Measurements from ENCODE around the gene KRTAP1-3. TPM values are rescaled to one million over a fixed set of nuclear protein-coding genes. Genes with fewer than 3 reads are reported as not detected.

KRTAP1-3 gene
- total RNA-seq, 3 donors from 2014 or later (not counting 1 experiment from before 2014, with no cell fraction given): not detected

DNA sequence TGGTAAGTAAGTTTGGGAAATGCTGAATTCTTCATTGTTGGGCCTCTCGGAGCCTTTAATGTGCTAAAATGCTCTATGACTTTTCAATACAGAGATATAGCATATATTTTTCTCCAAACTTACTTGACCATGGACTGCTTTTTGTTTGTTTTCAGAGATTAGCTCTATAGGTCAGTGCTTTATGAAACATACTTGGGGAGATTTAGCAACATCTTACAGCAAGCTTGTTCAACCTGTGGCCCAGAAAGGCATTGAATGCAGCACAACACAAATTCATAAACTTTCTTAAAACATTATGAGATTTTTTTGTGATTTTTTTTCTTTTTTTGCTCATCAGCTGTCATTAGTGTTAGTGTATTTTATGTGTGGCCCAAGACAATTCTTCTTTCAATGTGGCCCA is 24.7 kb downstream of the KRTAP1-3 start:
- WGBS (ENCODE audit: insufficient coverage): no CpG with 5 or more reads among the region's 1 CpG
- H3K4me3 ChIP-seq (ENCODE audit: low read length): no peak overlapping the region
- ATAC-seq: no peak
- intact Hi-C loops (cut with micrococcal nuclease): no loop called here
- H3K27ac ChIP-seq (ENCODE audit: low read length): no peak overlapping the region
- DNase-seq: no peak
- Mint-ChIP-seq H3K9me3 (no peaks in the 10 kb centered on the region), H3K4me3 (no peak overlapping the region), H3K27me3 (ENCODE audit: low read depth in 2 of 2) (peaks cover 12 to 17% of the 10 kb centered on the region in 2 donors), H3K36me3 (no peaks in the 10 kb centered on the region), H3K27ac (no peak overlapping the region), H3K4me1 (no peaks in the 10 kb centered on the region)
- H3K9me3 ChIP-seq (ENCODE audit: control insufficient read depth, insufficient read depth, low read length): no peaks in the 10 kb centered on the region
- no peak for TF ChIP-seq CTCF (IDR thresholded peaks at IDR 0.05)
- no peaks in the 10 kb centered on the region for H3K27me3 ChIP-seq (ENCODE audit: control insufficient read depth, insufficient read depth, low read length)
- H3K36me3 ChIP-seq (ENCODE audit: control insufficient read depth, insufficient read depth, low read length): no peaks in the 10 kb centered on the region
- no peaks in the 10 kb centered on the region for H3K4me1 ChIP-seq (ENCODE audit: control insufficient read depth, insufficient read depth, low read length)

- Histone ChIP-seq H3K9me3 (ENCODE audit: control insufficient read depth, insufficient read depth, low read length) (no peaks in the 10 kb centered on the region), H3K27ac (ENCODE audit: low read length) (no peak overlapping the region), H3K36me3 (ENCODE audit: control insufficient read depth, insufficient read depth, low read length) (no peaks in the 10 kb centered on the region), H3K4me1 (ENCODE audit: control insufficient read depth, insufficient read depth, low read length) (no peaks in the 10 kb centered on the region), H3K4me3 (ENCODE audit: low read length) (no peak overlapping the region), H3K27me3 (ENCODE audit: control insufficient read depth, insufficient read depth, low read length) (peaks cover under 1% of the 10 kb centered on the region)
- Mint-ChIP-seq H3K27ac (no peak overlapping the region), H3K9me3 (no peaks in the 10 kb centered on the region), H3K4me3 (no peak overlapping the region), H3K4me1 (no peaks in the 10 kb centered on the region), H3K27me3 (ENCODE audit: low read depth in 2 of 2) (peaks cover 12 to 17% of the 10 kb centered on the region in 2 donors), H3K36me3 (no peaks in the 10 kb centered on the region)
- no peak for TF ChIP-seq CTCF (IDR thresholded peaks at IDR 0.05)
- WGBS (ENCODE audit: insufficient coverage): 77% methylated on average over 4 of the region's 4 CpGs
- DNase-seq (no peak), ATAC-seq (no peak)
- intact Hi-C loops (cut with micrococcal nuclease): no loop called here
These were observed 25.3 kb downstream of the KRTAP1-3 start for GRCh38 chr17:41009301-41009760.

GRCh38 chr17:41008811-41009210 is 25.9 kb downstream of the KRTAP1-3 start, which contains the start of gene KRTAP3-1:
TSS of gene KRTAP3-1 (minus strand) at chr17:41009128. CDS start at chr17:41009074, 54 bp downstream.
- no peaks in the 10 kb centered on the region for H3K4me1 ChIP-seq (ENCODE audit: control insufficient read depth, insufficient read depth, low read length)
- H3K27ac Mint-ChIP-seq: no peak within 1 kb of the TSS
- intact Hi-C loops (cut with micrococcal nuclease): no loop called here

More at GRCh38 chr17:41008811-41009210, 25.9 kb downstream of the KRTAP1-3 start, which contains the start of gene KRTAP3-1:
- no peak within 1 kb of the TSS for H3K4me3 ChIP-seq (ENCODE audit: low read length)
- WGBS (ENCODE audit: insufficient coverage): 93% methylated on average over 6 of the region's 8 CpGs
- Mint-ChIP-seq H3K4me1 (no peaks in the 10 kb centered on the region), H3K4me3 (no peak within 1 kb of the TSS), H3K36me3 (no peaks in the 10 kb centered on the region), H3K27me3 (ENCODE audit: low read depth in 2 of 2) (peaks cover 12 to 19% of the 10 kb centered on the region in 2 donors), H3K9me3 (no peaks in the 10 kb centered on the region)
- DNase-seq (no peak), ATAC-seq (no peak)
- H3K36me3 ChIP-seq (ENCODE audit: control insufficient read depth, insufficient read depth, low read length): no peaks in the 10 kb centered on the region
- no peak for TF ChIP-seq CTCF (IDR thresholded peaks at IDR 0.05)
- no peak within 1 kb of the TSS for H3K27ac ChIP-seq (ENCODE audit: low read length)
- peaks cover 5% of the 10 kb centered on the region for H3K27me3 ChIP-seq (ENCODE audit: control insufficient read depth, insufficient read depth, low read length)
- H3K9me3 ChIP-seq (ENCODE audit: control insufficient read depth, insufficient read depth, low read length): no peaks in the 10 kb centered on the region

All from natural killer cell (primary cell).